Stomach (tissue), 4 donors: ENCODE results near the gene KDM2B.

Experiments used
- CTCF ChIP-seq, 7 experiments: fragments of 450-650 bp in 4 of 7; fragments of 200-600 bp in 3 of 7; sonication (generic) in 3 of 7; IDR thresholded peaks; one replicate each; pipeline ENCODE4 v1.5.1; 2016 to 2019; ENCODE audit warnings: antibody characterized with exemption in 7 of 7, control low read depth in 2 of 7, mild to moderate bottlenecking in 1 of 7
- EP300 ChIP-seq: sonication (generic); formaldehyde crosslinking; IDR thresholded peaks from one replicate; pipeline ENCODE4 v1.6.1; 2017; ENCODE audit warnings: antibody characterized with exemption

GRCh38 chr12:121575051-121575450 lies 5.8 kb downstream of the KDM2B start:
- no peak for TF ChIP-seq EP300
- no peak for TF ChIP-seq CTCF (IDR thresholded peaks at IDR 0.05)
